ENCODE measurements around the gene OR2T3.
"Not testable (repeated sequence)": the region's sequence is repeated elsewhere in the genome, so short reads cannot be mapped to it uniquely, and the experiment has no call there.

Gene OR2T3

DNA sequence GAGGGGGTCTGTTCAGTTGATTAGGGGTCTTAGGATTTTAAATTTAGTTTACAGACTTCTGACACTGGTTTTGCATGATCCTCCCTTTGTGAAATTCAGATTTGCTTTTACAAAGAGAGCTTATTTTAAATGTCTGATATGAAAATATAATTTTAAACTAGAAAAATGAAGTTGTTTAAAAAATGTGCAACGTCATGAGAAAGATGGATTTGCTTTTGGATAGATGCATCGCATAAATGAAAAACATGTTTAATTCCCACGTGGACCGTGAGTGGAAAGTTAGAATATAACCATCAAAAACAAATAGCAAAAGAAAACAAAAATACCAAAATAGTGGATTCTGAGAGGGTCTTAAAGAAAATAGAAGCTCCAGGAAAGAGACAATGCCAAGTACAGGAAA lies 2.0 kb upstream of the OR2T3 start:
- in situ Hi-C loops (cut with HindIII; ENCODE audit: low sequenced_read_pairs) = no loop called here

DNA sequence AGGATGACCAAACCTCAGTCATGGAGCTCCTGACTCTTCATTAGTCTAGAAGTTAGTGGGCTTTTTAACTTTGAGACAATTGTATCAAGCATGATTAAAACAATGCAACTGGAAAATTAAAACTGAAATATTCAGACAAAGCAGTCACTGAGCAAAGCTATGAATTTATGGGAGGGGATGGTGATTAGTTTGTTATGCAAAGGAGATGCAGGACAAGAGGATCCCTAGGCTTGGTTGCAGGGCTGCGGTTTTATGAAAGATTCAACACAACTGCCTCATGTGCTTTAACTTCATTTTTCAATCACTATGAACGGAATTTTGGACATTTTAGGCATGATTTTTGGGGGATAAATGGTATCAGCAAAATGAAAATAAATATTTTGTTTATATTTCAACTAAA lies 1.0 kb upstream of the OR2T3 start:
- in situ Hi-C loops (cut with HindIII; ENCODE audit: low sequenced_read_pairs) = not testable (repeated sequence)

DNA sequence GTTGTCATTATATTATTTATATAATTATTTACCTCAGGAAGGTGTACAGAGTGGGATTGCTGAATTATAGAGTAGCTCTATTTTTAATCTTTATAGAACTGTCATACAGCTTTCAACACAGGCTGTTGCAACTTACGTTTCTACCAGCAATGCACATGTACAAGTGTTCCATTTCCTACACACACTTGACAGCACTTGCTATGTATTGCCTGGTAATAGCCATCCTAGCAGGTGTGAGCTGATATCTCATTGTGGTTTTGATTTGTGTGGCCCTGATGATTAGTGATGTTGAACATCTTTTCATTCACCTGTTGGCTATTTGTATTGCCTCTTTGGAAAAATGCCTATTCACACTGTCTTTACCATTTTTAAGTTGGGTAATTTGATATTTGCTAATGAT lies 2.5 kb downstream of the OR2T3 start:
- in situ Hi-C loops (cut with HindIII; ENCODE audit: low sequenced_read_pairs) = not testable (repeated sequence)

DNA sequence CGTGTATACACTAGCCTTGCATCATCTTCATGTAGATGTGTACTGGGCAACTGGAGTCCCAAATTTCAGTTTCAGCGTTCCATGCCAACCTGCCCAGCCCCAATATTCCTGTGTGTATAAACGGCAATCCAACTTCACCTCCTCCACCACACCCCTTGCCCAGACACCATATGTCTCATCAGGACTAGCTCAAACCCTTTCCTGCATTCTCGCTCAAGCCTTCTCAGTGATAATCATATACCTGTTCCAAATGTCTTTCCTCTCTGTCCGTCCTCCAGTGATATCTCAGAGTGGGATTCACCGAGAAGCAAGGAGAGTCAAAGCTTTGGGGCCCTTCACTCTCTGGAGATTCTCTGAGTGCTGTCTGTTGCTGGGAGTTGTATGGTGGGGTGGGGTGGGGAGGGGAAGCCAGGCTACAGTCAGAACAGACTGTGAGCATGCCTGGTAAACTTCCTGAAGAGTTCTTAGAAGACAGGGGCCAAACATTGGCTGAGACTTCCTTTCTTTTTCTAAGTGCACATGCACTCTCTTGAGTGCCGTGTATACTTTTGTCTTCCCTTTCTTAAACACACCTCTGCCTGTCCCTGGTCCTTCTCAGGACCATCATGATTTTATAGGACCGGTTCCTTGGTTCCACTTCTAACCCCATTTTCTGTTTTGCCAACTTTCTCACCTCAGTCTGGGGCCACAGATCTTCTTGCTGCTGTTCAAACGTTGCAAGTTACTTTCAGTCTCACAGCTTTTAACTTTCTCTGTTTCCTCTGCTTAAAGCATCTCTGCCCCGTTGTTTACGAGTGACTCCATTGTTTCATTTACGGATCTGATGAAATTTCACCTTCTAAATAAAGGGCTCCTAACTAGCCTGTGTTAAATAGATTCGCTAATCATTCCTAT lies 8.8 kb downstream of the OR2T3 start:
- in situ Hi-C loops (cut with HindIII; ENCODE audit: low sequenced_read_pairs) = not testable (repeated sequence)

DNA sequence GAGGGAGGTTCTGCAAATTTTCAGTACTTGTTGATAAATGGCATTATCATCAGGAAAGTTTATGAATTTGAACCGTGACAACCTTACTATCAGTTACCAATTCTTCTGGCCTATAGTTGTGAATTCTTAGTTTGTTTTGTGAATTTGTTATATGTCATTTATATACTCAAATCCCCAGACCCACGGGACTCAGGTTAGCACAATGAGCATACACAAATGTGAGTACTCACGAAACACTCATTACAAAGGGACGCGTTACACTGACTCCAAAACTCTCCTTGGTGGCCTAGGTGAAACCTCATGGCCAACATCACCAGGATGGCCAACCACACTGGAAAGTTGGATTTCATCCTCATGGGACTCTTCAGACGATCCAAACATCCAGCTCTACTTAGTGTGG lies 15.1 kb downstream of the OR2T3 start, which contains the start of gene OR2T5:
OR2T5 (plus strand) TSS at position 301 of the 400 bp plus-strand sequence; CDS start at position 301, 0 bp downstream.
- in situ Hi-C loops (cut with HindIII; ENCODE audit: low sequenced_read_pairs) = not testable (repeated sequence)

DNA sequence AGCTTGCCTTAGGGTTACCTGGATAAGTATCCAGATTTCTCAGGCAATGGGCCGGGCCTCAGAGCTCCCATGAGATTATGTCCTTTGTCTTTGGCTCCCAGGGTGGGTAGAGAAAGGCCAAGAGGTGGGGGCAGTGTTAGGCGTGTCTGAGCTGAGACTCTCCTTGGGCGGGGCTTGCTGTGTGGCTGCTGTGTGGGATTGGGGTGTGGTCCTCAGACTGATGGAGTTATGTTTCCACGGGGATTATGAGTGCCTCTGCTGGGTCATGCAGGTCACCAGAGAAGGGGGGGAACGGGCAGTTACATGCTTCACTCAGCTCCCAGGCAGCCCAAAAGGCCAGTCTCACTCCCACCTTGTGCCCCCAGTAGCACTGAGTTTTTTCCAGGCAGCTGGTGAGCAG lies 23.5 kb downstream of the OR2T3 start:
- in situ Hi-C loops (cut with HindIII; ENCODE audit: low sequenced_read_pairs) = not testable (repeated sequence)

DNA sequence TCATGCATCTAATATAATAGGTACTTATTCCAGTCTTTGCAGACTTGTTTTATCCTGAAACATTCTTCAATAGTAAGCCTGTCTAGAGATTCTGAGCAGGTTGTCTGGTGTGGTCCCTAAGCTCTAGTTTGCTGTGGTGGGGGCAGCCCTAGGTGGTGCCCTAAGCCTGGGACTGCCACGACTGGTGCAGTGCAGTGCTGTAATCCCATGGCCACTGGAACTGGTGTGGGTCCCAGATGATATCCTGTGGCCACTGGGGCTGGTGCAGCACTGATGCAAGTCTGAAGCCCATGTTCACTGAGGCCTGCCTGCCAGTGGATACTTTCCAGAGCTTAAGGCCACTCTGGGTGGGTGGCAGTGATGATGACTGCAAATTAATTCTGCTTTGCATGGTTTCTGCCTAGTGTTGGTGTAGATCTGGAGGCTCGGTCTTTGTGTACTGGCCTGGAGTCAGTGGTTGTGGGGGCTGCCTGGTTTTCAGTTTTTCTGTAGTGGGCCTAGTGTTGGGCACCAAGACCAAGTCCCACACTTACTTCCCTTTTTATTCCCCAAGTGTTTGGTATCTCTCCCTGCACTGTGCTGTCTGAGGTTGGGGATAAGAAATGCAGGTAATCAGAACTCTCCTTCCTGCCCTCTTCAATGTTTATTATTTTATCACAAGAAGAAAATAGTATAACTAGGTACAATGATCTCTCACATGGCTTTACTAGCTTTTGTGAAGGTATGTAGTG lies 27.3 kb downstream of the OR2T3 start:
- in situ Hi-C loops (cut with HindIII; ENCODE audit: low sequenced_read_pairs) = not testable (repeated sequence)

DNA sequence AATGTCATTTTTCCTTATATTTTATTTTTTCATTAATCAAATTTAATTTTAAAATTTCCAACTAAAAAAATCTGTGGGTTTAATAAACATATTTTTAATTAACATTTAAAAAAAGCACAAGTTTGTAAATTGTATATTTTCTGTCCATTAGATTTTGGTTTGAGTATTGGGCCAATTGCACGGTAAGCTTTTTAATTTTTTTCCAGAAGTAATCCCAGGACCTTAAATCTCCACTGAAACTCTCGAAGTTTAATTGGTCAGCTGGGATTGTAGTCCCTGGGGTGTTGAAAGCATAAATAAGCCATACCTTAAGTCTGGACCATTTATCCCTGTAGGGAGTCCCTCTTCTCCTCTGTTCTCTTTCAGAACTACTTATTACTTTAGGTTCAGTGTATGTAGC lies 34.6 kb downstream of the OR2T3 start, which contains the start of gene OR2G6:
OR2G6 (plus strand) TSS at position 301 of the 400 bp plus-strand sequence. CDS start 13,574 bp downstream, outside the sequence.
- in situ Hi-C loops (cut with HindIII; ENCODE audit: low sequenced_read_pairs) = not testable (repeated sequence)

DNA sequence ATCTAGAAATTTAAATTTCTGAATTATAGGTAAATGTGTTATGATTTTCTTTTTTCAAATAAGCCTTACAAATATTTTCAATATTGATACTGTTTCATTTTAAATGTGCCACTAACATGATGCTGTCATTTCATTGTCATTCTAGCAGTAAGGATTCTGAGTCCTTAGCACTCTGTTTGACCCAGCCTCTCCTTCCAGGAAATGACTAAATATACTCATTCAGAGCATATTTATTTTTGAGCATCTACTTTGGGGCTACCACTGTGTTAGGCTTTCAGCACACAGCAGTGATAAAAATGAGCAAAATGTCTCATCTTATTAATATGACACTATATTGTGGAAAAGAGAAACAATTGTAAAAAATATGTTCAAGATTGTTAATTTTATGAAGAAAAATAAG lies 37.1 kb downstream of the OR2T3 start:
- in situ Hi-C loops (cut with HindIII; ENCODE audit: low sequenced_read_pairs) = not testable (repeated sequence)

DNA sequence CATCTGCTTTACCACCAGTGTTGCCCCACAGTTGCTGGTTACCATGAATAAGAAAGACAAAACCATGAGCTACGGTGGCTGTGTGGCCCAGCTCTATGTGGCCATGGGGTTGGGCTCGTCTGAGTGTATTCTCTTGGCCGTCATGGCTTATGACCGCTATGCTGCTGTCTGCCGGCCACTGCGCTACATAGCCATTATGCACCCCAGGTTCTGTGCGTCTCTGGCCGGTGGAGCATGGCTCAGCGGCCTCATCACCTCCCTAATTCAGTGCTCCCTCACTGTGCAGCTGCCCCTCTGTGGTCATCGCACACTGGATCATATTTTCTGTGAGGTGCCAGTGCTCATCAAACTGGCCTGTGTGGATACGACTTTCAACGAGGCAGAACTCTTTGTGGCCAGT lies 48.7 kb downstream of the OR2T3 start:
- in situ Hi-C loops (cut with HindIII; ENCODE audit: low sequenced_read_pairs) = no loop called here

Data from DLD1 (cell line).